Mucosa of stomach (tissue), 1 donor: ENCODE data around the gene ACSM3.
"Not testable (repeated sequence)": the region's sequence is repeated elsewhere in the genome, so short reads cannot be mapped to it uniquely, and the experiment has no call there.

Source experiments
- H3K27me3 ChIP-seq: one replicate; pipeline ENCODE4 v1.7.0; 2013; ENCODE audit warnings: mild to moderate bottlenecking, low read length; ENCODE audit not compliant: control insufficient read depth, insufficient read depth
- H3K36me3 ChIP-seq: one replicate; pipeline ENCODE4 v1.7.0; 2013; ENCODE audit warnings: low read length; ENCODE audit not compliant: control insufficient read depth, insufficient read depth
- H3K4me1 ChIP-seq: one replicate; pipeline ENCODE4 v1.7.0; 2013; ENCODE audit warnings: mild to moderate bottlenecking, low read length; ENCODE audit not compliant: control insufficient read depth, insufficient read depth
- H3K4me3 ChIP-seq: one replicate; pipeline ENCODE4 v1.7.0; 2013; ENCODE audit warnings: low read length
- H3K9ac ChIP-seq: one replicate; pipeline ENCODE4 v1.7.0; 2013; ENCODE audit warnings: mild to moderate bottlenecking, low read length, moderate library complexity
- H3K9me3 ChIP-seq: one replicate; pipeline ENCODE4 v1.7.0; 2013; ENCODE audit warnings: mild to moderate bottlenecking, low read length, moderate library complexity; ENCODE audit not compliant: control insufficient read depth
- donor health status: Pancreatic carcinoma.

The ACSM3 gene

GRCh38 chr16:20763461-20764232 lies at the start of gene ACSM3:
Gene ACSM3, plus strand, starts transcription at chr16:20764014. Its CDS starts 6,021 bp downstream, at chr16:20770035.
- Histone ChIP-seq H3K4me1 (no peaks in the 10 kb centered on the region), H3K36me3 (no peaks in the 10 kb centered on the region), H3K9ac (peak within 1 kb of the TSS; percentile 38), H3K4me3 (peak within 1 kb of the TSS; percentile 0), H3K9me3 (no peaks in the 10 kb centered on the region), H3K27me3 (no peaks in the 10 kb centered on the region)

GRCh38 chr16:20717718-20718117 lies 46.1 kb upstream of the ACSM3 start:
- not testable (repeated sequence) for H3K27me3 ChIP-seq, H3K4me3 ChIP-seq, H3K36me3 ChIP-seq, H3K9ac ChIP-seq, H3K9me3 ChIP-seq, H3K4me1 ChIP-seq

GRCh38 chr16:20720251-20720650 lies 43.6 kb upstream of the ACSM3 start:
- Histone ChIP-seq H3K9me3 (no peaks in the 10 kb centered on the region), H3K4me1 (no peaks in the 10 kb centered on the region), H3K4me3 (no peak overlapping the region), H3K9ac (no peak overlapping the region), H3K36me3 (no peaks in the 10 kb centered on the region), H3K27me3 (no peaks in the 10 kb centered on the region)

- H3K36me3 ChIP-seq: peaks cover 4% of the 10 kb centered on the region
- no peaks in the 10 kb centered on the region for H3K4me1 ChIP-seq
- H3K9me3 ChIP-seq: no peaks in the 10 kb centered on the region
- H3K27me3 ChIP-seq: no peaks in the 10 kb centered on the region
- no peak overlapping the region for H3K4me3 ChIP-seq
- no peak overlapping the region for H3K9ac ChIP-seq
Measured at GRCh38 chr16:20726661-20727060, 37.2 kb upstream of the ACSM3 start.

GRCh38 chr16:20727181-20727580 lies 36.6 kb upstream of the ACSM3 start:
- H3K36me3 ChIP-seq: peaks cover 4% of the 10 kb centered on the region

GRCh38 chr16:20729141-20729540 lies 34.7 kb upstream of the ACSM3 start:
- Histone ChIP-seq H3K9ac (no peak overlapping the region), H3K27me3 (no peaks in the 10 kb centered on the region)

More at GRCh38 chr16:20727181-20727580, 36.6 kb upstream of the ACSM3 start:
- Histone ChIP-seq H3K9me3 (no peaks in the 10 kb centered on the region), H3K27me3 (no peaks in the 10 kb centered on the region), H3K4me3 (no peak overlapping the region), H3K9ac (no peak overlapping the region), H3K4me1 (no peaks in the 10 kb centered on the region)

GRCh38 chr16:20734056-20734455 lies 29.8 kb upstream of the ACSM3 start:
- peaks cover 12% of the 10 kb centered on the region for H3K36me3 ChIP-seq

More at GRCh38 chr16:20729141-20729540, 34.7 kb upstream of the ACSM3 start:
- Histone ChIP-seq H3K4me1 (no peaks in the 10 kb centered on the region), H3K4me3 (no peak overlapping the region), H3K36me3 (peaks cover 4% of the 10 kb centered on the region), H3K9me3 (no peaks in the 10 kb centered on the region)

GRCh38 chr16:20734782-20735181 lies 29.0 kb upstream of the ACSM3 start:
- Histone ChIP-seq H3K27me3 (no peaks in the 10 kb centered on the region), H3K36me3 (peaks cover 12% of the 10 kb centered on the region), H3K4me3 (no peak overlapping the region), H3K4me1 (peaks cover 3% of the 10 kb centered on the region), H3K9ac (no peak overlapping the region), H3K9me3 (no peaks in the 10 kb centered on the region)

More at GRCh38 chr16:20734056-20734455, 29.8 kb upstream of the ACSM3 start:
- Histone ChIP-seq H3K27me3 (no peaks in the 10 kb centered on the region), H3K9ac (no peak overlapping the region), H3K9me3 (no peaks in the 10 kb centered on the region), H3K4me1 (no peaks in the 10 kb centered on the region), H3K4me3 (no peak overlapping the region)

- peaks cover 8% of the 10 kb centered on the region for H3K4me1 ChIP-seq
- H3K9me3 ChIP-seq: no peaks in the 10 kb centered on the region
- H3K36me3 ChIP-seq: peaks cover 12% of the 10 kb centered on the region
- H3K9ac ChIP-seq: no peak overlapping the region
- no peak overlapping the region for H3K4me3 ChIP-seq
- H3K27me3 ChIP-seq: no peaks in the 10 kb centered on the region
Measured at GRCh38 chr16:20735490-20735889, 28.3 kb upstream of the ACSM3 start.

GRCh38 chr16:20740007-20740883 lies 23.6 kb upstream of the ACSM3 start:
- Histone ChIP-seq H3K4me1 (peaks cover 11% of the 10 kb centered on the region), H3K9me3 (no peaks in the 10 kb centered on the region), H3K9ac (peak overlapping the region; percentile 82), H3K36me3 (peaks cover 8% of the 10 kb centered on the region), H3K4me3 (peak overlapping the region; percentile 98), H3K27me3 (no peaks in the 10 kb centered on the region)

GRCh38 chr16:20740901-20741521 lies 22.8 kb upstream of the ACSM3 start:
- Histone ChIP-seq H3K27me3 (no peaks in the 10 kb centered on the region), H3K36me3 (peaks cover 8% of the 10 kb centered on the region), H3K4me1 (peaks cover 11% of the 10 kb centered on the region), H3K4me3 (peak overlapping the region; percentile 98), H3K9me3 (no peaks in the 10 kb centered on the region), H3K9ac (peak overlapping the region; percentile 82)
